Measurements from ENCODE around the gene PDE6D.

The PDE6D gene

DNA sequence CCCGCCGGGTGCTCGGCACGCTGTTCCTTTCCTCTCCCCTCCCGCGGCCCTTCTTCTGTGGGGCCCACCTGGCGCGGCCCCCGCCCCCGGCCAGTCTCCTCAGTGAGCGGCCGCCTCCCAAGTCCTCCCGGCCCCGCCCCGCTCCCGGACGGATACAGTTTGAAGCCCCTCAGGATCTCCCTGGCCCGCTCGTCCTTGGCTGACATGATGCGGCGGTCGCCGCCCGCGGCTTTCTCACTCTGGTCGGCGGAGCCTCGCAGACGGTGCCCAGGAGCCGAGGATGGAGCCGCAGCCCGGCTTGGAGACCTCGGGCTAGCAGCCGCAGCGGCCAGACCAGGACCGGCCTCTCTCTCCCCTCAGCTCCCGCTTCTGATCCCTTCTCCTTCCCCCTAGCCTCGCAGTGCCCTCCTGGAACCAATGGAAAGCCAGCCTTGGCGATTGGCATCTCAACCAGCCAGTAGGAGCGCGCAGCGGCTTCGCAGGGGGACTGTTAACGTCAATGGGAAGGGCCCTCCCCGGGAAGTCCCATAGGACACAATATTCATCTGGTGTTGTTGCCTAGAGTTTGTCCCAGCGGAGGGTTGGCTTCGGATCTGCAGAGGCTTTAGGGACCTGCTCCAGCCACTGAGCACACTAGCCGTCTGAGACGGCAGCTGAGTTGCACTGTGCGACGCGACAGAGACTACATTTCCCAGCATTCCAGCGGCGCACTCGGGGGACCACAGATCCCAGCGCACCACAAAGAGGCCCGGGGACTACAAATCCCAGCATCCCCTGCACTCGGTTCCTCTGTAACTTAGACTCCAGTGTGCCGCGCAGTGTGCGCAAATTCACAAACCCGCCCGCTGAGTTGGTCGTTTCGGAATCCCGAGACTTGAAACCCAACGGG lies at the start of gene PDE6D:
PDE6D (minus strand) TSS at position 374 of the 889 bp plus-strand sequence; CDS start at position 206, 168 bp downstream.
- peak; percentile 99 for DNase-seq

DNA sequence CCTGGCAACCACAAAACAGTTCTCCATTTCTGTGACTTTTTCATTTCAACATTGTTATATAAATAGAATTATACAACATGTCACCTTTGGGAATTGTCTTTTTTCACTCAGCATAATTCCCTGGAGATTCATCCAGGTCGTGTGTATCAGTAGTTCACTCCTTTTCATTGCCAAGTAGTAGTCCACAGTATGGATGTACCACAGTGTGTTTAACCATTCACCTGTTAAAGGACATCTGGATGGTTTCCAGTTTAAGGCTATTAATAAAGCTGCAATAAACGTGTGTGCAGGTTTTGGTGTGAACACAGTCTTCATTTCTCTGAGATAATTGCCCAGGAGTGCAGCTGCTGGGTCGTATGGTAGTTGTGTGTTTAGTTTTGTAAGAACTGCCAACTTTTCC lies 40.8 kb upstream of the PDE6D start:
- DNase-seq = no peak

DNA sequence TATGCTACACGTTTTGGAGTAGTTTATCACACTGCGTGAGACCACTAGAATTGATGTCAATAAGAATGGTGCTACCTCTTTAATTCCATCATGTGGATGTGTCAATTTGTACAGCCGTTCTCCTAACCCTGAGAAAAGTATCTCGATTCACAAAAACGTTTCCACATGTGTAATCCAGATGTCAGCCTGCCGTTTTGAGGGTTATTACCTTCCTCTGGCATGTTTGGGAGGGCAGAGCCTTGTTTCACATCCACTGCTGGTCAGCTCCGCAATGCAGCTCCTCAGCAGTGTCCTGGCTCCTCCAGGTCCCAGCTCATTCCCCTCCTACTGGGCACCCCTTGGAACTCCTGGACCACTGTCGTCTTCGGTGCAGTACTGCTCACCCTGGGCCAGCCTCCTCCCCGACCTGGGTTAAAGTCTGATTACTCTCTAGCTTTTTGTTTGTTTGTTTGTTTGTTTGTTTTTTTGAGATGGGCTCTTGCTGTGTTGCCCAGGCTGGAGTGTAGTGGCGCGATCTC lies 39.8 kb upstream of the PDE6D start:
- DNase-seq = no peak

DNA sequence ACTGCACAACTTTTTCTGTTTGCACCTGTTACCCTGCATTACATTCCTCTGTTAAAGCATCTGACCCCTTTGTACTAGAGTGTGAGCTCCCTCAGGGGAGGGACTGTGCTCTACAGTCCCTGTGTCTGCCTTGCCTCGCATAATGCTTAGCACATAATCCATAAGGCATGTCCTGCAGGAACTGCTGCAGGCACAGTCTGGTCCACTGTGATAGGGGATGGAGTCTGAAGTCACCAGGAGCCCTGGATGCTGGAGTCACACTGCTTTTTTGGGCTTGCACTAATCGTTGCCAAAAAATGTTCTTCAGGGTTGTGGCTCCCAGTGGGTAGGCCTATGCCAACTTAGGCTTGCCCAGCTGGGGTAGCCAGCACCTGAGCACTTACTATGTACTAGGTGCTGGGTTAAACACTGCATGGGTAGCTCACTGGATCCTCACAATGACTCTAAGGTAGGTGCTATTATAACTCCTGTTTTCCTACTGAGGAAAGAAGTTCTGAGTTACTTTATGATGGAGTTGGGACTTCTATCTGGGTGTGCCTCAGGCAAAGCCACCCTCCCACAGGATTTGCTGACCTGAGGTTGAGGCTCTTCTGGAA lies 38.5 kb upstream of the PDE6D start:
- no peak for DNase-seq

DNA sequence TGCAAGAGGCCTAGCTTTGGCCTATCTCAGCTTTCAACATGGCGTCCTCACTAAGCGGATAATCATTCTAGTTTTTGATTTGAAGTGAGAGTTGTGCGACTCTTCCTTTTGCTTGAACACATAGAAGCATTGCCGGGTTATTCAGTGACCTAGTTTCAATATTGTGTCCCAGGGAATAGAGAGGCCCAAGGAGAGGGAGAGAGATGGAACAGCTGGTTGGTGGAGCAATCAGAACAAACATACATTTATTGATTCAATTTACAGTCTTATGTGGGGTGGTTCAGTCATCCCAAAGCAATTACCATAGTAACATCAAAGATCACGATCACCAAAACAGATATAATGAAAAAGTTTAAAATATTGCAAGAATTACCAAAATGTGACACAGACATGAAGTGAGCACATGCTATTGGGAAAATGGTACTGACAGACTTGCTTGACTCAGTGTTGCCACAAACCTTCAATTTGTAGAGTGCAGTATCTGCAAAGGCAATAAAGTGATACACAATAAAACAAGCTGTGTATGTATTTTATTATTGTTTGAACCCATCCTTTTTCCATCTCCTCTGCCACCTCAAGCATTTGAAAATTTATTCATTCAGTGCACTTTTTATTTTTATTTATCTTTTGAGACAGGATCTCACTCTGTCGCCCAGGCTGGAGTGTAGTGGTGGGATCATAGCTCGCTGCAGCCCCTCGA lies 35.4 kb upstream of the PDE6D start:
- no peak for DNase-seq

DNA sequence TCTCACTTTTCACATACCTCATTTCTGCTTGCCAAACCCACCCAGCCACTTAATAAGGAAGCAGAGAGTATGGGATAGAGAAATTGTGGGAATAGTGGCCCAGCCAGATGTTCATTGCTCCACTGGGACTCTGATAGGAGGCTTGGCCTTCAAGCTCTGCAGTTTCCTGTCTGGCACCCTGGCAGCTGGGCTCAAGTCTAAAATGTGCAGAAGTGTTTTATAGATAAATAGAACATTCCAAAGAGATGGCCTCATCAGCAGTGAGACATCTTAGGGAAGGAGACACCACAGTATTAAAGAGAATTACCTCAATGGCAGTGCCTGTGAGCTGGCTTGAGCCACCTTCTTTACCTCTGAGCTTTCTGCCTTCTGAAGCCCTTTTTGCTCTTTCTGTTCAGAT lies 29.8 kb upstream of the PDE6D start:
- DNase-seq = no peak

DNA sequence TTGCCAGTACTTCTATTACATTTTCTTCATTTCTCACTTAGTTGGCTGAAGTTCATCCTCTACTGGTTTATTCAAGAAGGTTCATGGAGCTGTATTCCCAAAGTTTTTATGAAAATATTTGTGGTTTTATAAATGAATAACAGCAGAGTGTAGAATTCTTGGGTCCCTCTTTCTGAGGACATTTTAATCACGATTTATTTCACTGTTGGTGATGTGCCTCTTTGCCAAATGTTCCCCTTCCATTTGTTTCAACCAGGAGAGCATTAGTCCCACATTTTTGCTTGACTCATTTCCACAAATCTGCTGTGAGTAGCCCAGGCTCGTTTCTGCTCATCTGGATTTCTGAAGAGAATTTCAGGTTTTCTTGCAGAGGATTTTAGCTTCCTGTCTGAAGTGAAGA lies 25.9 kb upstream of the PDE6D start:
- no peak for DNase-seq

DNA sequence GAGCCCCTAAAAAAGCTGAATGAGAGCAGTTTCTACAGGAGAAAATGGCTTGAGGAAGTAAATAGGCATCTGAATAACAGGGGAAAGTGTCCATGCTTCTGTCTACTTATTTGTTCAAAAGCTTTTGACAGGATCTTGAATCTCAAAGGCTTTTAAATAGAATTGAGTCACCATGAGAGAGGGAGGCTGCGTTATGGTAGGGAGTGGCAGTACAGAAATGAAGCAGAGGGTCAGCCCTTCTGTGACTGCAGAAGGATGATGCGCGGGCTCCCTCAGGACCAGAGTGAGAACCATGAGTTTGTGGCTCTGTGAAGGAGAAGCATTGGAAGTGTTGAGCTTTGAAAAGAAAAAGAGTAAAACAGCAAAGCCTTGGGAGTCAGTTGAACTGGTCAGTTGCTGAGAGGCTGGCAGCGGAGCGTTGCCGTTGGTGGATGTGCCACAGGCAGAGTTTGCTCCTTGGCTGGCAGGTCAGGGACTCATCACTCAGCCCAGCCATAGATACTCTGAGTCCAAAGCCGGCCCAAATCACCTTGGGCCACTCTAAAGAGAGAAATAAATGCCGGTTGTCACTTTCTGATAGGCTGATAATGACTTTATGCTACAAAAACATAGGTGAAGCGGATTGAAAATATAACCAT lies 22.5 kb upstream of the PDE6D start:
- no peak for DNase-seq

DNA sequence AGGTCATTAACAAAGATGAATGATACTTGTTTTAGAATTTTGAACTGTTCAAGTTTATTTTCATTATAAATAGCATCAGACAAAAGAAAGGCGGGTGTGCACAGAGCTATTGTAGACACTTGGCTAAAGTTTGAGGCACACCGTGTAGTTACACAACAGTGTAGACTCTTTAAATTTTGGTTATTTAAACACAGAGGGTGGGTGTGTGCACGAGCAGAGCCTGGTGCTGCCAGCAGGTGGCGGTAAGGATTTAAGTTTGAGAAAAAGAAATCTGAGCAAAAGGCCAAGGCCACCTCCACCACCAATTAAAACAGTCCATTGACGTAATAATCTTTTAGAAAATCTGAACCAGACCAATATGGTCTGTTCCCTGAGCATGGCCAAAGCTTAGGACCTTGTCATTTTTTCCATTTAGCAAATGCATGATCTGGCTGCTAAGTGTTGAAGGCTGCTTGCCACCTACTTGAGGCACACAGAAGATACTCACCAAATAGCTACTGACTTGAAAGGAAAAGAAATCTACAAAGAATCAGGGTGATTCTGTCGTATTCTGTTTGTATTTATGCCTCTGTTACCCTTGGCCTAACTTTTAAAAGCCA lies 19.5 kb upstream of the PDE6D start:
- DNase-seq = peak; percentile 60

DNA sequence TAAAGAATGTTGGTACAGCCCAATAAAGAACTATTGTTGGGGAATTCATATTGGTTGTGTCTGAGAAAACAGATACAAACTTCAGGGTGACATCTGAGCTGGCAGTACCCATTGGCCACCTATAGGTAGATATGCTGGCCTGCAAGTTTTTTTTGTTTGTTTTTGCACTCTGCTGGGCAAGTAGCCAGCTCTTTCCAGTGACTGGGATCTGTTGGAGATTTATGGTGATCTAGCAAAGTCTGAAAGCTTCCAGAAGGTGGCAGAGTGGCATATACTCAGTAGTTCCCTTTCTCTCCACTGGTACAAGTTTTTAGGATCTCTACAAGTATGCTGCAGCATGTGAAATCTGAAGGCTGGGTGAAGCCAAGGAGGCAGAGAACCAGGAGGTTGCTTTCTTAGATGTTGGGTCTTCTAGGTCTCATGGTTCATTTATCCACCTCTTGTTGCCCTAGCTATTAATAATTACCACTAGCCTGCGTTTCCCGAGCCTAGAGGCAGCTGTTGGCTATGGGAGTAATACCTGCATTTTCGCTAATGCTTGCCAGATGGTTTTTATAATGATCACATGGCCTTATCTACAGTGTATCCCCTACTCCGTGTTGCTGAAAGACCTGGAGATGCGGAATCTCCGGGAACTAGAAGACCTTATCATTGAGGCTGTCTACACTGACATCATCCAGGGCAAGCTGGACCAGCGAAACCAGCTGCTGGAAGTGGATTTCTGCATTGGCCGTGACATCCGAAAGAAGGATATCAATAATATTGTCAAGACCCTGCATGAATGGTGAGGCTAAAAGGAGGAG lies 14.6 kb upstream of the PDE6D start:
- DNase-seq = no peak

DNA sequence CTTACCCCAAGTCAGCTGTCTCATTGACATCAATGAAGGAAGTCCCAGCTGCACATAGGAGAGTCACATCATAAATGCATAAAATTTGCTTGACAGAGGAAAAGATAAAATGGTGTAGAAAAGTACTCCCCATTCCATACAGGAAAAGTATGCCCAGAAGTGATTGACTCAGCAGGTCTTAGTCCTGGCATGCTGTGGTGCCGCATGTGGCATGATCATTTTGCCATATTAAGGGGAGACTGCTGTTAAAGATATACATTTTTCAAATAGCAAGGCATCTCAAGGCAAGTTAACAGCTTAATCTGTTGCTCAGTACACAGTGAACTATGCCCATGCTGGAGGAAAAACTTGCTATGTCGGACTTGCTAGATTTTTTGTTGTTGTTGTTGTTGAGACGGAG lies 13.3 kb upstream of the PDE6D start:
- no peak for DNase-seq

DNA sequence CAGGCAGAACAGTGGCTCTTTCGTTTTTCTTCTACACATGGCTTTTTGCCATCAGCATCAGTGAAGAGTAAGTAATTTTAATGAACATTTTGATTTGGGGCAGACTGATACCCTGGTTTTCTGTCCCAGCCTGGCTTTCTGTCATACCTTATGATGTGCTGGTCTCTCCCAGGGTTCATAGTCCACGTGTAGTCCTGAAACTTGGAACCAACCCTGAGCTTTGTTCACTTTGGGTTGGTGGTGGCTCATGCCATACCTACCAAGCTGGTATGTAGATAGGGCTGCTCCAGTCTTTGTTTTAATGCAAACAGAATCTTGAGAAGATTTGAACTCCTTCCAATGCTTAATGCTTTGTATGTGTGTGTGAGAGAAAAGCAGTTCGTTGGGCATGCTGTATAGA lies 10.0 kb upstream of the PDE6D start:
- DNase-seq = no peak

DNA sequence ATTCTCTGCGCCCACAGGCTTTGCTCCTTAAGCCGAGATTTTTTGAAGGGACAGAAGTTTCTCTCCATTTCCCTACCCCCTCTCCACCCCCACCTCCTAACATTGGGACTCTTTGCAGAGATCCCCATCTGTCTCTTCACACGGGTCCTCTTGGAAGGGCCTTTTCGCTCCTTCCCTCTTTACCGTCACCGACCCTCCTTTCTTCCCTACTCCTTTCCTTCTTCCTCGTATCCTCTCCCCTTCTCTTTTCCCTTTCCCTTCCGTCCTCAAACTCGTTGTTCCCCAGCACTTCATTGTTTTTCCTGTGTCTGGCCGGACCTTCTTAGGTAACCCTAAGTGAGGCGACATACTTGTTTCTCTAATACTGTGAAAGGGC lies 5.8 kb upstream of the PDE6D start:
- no peak for DNase-seq

DNA sequence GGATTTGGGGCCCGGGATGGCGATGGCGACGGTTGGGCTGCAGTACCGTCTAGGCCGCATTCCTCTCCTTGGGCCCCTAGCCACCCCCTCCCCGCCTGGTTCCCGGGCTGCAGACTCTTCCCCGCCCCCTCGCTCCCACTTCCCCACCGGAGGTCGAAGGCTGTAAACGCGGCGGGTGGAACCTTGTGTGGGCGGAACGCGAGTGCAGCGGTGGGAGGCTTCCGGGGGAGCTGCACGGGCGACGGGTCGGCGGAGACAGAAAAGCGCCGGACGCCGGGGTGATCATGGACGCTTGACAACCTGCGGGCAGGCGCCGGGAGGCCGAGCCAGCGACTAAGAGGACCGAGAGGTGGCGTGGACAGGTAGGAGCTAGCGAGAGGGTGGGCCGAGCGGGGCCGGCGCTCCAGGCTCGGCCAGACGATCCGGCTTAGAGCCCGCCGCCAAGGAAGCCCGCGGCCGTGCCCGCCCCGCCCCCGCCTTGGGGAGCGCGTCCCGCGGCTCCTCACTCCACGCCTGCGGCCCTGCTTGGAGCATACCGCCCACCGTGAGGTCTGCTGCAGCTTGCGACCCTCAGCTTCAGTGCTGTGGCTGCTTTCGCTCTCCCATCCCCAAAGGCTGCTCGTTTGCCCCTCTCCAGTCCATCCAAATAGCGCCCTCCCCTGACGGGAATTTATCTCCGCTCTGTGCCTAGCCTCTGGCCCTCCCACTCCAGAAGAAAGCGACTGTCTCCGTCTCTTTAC lies 5.3 kb upstream of the PDE6D start, which contains the start of gene COPS7B:
COPS7B (plus strand) TSS at position 269 of the 740 bp plus-strand sequence. CDS start 2,126 bp downstream, outside the sequence.
- peak; percentile 92 for DNase-seq

DNA sequence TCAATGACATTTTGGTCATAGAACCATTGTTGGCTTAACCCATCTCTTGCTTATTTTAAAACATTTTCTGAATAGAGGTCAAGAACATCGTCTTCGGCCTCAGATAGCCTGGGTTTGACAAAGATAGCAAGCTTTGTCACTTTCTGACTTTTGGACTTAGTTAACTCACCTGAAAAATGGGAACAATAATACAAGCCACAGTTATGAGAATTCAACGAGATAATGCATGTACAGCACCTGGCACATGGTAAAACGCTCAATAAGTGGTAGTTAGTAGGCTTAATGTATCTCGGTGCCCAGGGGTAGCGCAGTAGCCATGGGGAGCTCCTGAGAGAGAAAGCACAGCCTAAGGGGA lies 4.7 kb upstream of the PDE6D start:
- DNase-seq = no peak

DNA sequence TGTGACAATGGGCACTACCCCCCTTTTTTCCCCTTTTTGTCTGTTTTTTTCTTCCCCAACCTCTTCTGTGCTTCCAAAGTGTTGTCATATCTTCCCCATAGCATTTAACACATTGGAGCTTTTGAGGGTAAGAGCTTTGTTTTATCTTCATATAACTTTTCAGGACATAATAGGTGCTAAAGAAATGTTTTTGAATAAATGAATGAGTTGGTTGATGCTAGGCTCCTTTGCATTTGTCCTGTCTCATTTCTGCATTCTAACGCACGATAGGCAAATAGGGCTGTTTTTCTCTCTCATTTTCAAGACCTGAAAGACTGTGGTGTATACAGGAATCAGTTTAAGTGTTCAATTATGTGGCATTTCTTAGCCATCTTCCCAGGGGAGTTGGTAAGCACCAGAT lies 4.3 kb upstream of the PDE6D start:
- DNase-seq = no peak

DNA sequence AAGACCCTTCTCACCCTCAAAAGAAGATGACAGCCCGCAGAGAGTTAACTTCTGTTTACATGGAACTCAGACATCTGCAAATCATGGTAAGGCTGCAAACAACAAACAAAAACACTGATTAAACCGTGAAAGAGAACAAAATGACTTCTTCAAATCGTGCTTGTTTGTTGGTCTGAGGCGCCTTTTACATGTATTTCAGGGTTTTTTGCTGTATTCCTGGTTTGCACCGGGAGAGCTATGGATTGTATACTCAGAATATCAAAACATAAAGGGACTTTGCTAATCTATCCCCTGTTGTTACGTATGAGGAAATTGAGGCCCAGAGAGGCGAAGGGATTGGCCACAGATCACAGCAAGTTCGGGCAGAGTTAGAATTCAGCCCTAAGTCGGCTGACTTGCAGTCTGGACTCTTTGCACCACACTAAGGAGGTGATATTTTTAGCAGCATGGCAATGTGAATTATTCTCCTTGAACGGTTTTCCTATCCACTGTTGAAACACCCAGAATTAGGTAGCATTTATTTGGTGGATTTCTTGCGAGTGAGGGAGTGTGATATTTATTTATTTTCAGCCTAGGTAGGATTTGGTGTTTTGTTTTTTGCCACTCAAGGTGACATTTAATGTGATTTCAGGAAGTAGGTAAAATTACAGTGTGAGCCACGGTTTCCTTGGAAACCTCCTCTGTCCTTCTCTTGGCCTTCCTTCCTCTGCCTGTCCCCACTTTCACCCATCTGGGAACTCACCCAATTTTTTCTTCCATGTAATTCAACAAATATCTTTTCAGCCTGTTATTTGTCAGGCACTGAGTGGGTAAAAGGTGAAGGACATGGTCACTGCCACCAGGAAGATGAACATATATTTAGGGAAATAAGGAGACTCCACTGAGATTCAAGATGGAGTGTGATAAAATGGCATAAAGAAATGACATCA lies 980 bp upstream of the PDE6D start:
- no peak for DNase-seq

DNA sequence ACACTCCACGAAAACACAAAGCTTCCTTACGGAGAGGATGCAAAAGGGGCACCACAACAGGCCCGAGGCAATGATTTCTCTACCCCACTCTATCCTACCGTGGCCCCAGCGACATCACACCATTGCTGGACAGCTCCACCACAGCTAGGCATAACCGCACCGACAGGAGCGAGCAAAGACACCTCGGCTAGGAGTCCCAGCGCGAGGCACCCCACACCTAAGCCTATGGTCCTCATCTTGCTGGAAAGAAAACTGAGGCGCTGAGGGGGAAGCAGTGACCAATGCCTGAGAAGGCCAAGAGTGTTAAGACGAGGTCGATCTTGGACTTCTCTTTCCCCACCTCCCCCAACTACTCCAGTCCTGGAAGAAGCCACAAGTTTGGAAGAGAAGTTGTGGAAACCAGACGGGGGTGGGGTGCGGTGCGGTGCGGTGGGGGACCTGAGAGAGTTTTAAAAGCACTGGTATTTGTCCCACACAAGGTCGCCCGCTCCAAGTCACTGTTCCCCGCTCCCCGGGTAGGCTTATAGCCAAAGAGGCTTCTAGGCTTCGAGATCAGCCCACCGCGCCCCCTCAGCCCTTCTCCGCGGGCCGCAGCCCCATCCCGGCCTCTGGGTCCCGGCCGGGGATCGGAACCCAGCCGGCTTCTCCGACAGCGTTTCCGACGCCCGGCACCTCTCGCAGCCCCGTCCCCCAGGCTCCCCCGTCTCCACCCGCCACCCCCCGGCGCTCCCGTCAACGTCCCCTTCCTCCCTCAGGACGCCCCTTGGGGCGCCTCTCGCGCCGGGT lies 766 bp downstream of the PDE6D start:
- peak; percentile 57 for DNase-seq

Data from activated CD8-positive, alpha-beta memory T cell treated with anti-CD3 and anti-CD28 coated beads, Interleukin-2, amount 50 U/mL, for 48 hours (primary cell).